Mesendoderm (in vitro differentiated cells): ENCODE data around the gene FXR2.

Experiments
- DNase-seq: peaks from one replicate; pipeline ENCODE4 v3.0.0; 2013
- H2AK5ac ChIP-seq: 2 replicates; pipeline ENCODE4 v1.6.1; 2013; ENCODE audit warnings: low read length, inconsistent platforms
- H2BK120ac ChIP-seq: 2 replicates; pipeline ENCODE4 v1.6.1; 2013; ENCODE audit warnings: low read depth, mild to moderate bottlenecking, low read length, moderate library complexity, mixed read lengths
- H2BK15ac ChIP-seq: replicated peaks from 2 replicates; pipeline ENCODE4 v1.6.1; 2013; ENCODE audit warnings: low read depth, mild to moderate bottlenecking, moderate library complexity
- H2BK5ac ChIP-seq: 2 replicates; pipeline ENCODE4 v1.6.1; 2013; ENCODE audit warnings: low read length, inconsistent platforms
- H3K18ac ChIP-seq: 2 replicates; pipeline ENCODE4 v1.6.1; 2013; ENCODE audit warnings: mild to moderate bottlenecking, low read length, mixed read lengths
- H3K23ac ChIP-seq: one replicate; pipeline ENCODE4 v1.6.1; 2013; ENCODE audit warnings: low read length
- H3K27ac ChIP-seq: 2 replicates; pipeline ENCODE4 v1.5.1; 2013; ENCODE audit warnings: low read depth, mild to moderate bottlenecking, inconsistent platforms, low read length, moderate library complexity
- H3K27me3 ChIP-seq: 2 replicates; pipeline ENCODE4 v1.6.1; 2013; ENCODE audit warnings: low read length, control low read depth, mild to moderate bottlenecking, inconsistent platforms; ENCODE audit not compliant: insufficient read depth, poor library complexity
- H3K36me3 ChIP-seq: 2 replicates; pipeline ENCODE4 v1.6.1; 2013; ENCODE audit warnings: low read length, inconsistent platforms; ENCODE audit not compliant: control insufficient read depth, insufficient read depth
- H3K4ac ChIP-seq: one replicate; pipeline ENCODE4 v1.6.1; 2013; ENCODE audit warnings: low read depth, mild to moderate bottlenecking, low read length, moderate library complexity
- H3K4me1 ChIP-seq: 2 replicates; pipeline ENCODE4 v1.6.1; 2013; ENCODE audit warnings: low read depth, low read length, inconsistent platforms; ENCODE audit not compliant: control insufficient read depth
- H3K4me2 ChIP-seq: 2 replicates; pipeline ENCODE4 v1.6.1; 2013; ENCODE audit warnings: low read length
- H3K4me3 ChIP-seq: 2 replicates; pipeline ENCODE4 v1.5.1; 2013; ENCODE audit warnings: mild to moderate bottlenecking, low read length
- H3K56ac ChIP-seq: one replicate; pipeline ENCODE4 v1.6.1; 2013; ENCODE audit warnings: low read length
- H3K79me1 ChIP-seq: 2 replicates; pipeline ENCODE4 v1.6.1; 2013; ENCODE audit warnings: low read length, inconsistent platforms
- H3K79me2 ChIP-seq: 2 replicates; pipeline ENCODE4 v1.6.1; 2013; ENCODE audit warnings: mild to moderate bottlenecking, low read length; ENCODE audit not compliant: control insufficient read depth, insufficient read depth
- H3K9ac ChIP-seq: 2 replicates; pipeline ENCODE4 v1.6.1; 2013; ENCODE audit warnings: low read length, inconsistent platforms
- H4K5ac ChIP-seq: one replicate; pipeline ENCODE4 v1.6.1; 2013; ENCODE audit warnings: low read length
- H4K8ac ChIP-seq: one replicate; pipeline ENCODE4 v1.6.1; 2013; ENCODE audit warnings: low read depth, mild to moderate bottlenecking, control low read depth, low read length, moderate library complexity
- WGBS: extraction: QIAGEN DNeasy Blood & Tissue Kit; methylation state at CpG from one replicate; pipeline ENCODE4 v1.1.7; 2013; ENCODE audit warnings: low lambda C conversion rate, missing lambda C conversion rate; ENCODE audit not compliant: insufficient coverage; ENCODE audit errors: extremely low coverage; 5-methylcytosine and 5-hydroxymethylcytosine counted together

The FXR2 gene

DNA sequence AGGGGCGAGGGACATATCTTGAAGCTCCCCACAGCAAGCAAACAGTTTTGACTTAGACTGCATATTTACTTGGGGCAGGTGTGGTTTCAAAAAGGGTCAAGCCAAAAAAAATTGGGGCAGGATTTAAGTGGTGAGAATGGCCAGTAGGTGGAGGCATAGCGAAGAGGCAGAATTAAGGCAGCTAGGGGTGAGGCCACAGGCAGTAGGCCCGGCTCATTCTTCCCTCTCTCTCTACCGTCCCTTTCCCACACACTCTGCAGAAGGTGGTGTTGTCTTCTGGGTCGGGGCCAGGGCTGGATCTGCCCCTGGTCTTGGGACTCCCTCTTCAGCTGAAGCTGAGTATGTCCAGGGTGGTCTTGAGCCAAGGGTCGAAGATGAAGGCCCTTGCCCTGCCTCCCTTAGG is 17.8 kb upstream of the FXR2 start:
- H3K4me1 ChIP-seq, result no peaks in the 10 kb centered on the region
- H3K27me3 ChIP-seq, result no peaks in the 10 kb centered on the region
- no peak overlapping the region for H3K27ac ChIP-seq
- H4K5ac ChIP-seq, result no peak overlapping the region
- no peaks in the 10 kb centered on the region for H3K36me3 ChIP-seq
- no peak overlapping the region for H2BK15ac ChIP-seq
- H3K56ac ChIP-seq, result peak overlapping the region; percentile 77
- no peak overlapping the region for H3K4ac ChIP-seq
- no peak overlapping the region for H3K4me2 ChIP-seq
- H2BK5ac ChIP-seq, result no peak overlapping the region
- H3K18ac ChIP-seq, result no peak overlapping the region
- H3K9ac ChIP-seq, result peak overlapping the region; percentile 41
- H3K4me3 ChIP-seq, result no peak overlapping the region
- no peaks in the 10 kb centered on the region for H3K79me2 ChIP-seq
- no peak overlapping the region for H2AK5ac ChIP-seq
- H4K8ac ChIP-seq, result no peak overlapping the region
- no peak overlapping the region for H2BK120ac ChIP-seq
- DNase-seq, result peak; percentile 81
- H3K23ac ChIP-seq, result no peak overlapping the region
- no peaks in the 10 kb centered on the region for H3K79me1 ChIP-seq
- WGBS, result no CpG with 5 or more reads among the region's 6 CpGs

DNA sequence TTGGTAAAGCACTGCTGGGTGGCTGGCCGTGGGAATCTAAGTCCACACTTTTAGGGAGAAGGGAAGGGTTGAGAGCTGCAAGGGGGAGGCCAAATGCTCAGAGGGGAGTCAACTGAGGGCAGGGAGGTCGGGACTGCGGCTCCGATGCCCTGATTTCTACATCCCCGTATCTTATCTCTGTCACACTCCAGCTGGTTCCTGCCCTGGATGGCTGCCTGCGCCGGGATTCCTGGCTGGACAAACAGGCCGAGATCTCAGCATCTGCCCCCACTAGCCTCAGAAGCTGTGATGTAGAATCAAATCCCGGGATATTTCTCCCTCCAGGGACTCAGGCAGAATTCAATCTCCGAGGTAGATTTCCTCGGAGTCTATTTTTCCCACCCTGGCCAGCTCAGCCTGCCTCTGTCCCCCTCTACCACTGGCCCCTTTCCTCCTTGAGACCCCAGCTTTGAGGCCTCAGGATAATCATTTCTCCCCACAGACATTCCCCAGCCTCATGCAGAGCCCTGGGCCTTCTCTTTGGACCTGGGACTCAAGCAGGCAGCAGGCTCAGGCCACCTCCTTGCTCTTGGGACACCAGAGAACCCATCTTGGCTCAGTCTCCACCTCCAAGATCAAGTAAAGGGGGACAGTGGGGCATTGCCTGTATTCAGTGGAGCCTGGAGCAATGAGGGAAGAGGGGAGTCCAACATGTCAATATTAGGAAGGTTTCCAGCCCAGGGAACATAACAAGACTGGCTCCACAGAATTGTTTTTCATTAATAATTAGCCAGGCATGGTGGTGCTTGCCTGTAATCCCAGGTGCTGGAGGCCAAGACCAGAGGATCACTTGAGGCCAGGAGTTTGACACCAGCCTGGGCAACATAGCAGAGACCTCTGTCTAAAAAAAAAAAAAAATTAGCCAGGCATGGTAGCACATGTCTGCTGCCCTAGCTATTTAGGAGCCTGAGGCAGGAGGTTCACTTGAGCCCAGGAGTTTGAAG is 17.0 kb upstream of the FXR2 start:
- no peak overlapping the region for H3K56ac ChIP-seq
- no peak overlapping the region for H3K4ac ChIP-seq
- no peaks in the 10 kb centered on the region for H3K79me1 ChIP-seq
- H4K5ac ChIP-seq, result no peak overlapping the region
- no peak overlapping the region for H3K18ac ChIP-seq
- H3K36me3 ChIP-seq, result no peaks in the 10 kb centered on the region
- no peak overlapping the region for H3K23ac ChIP-seq
- no peak overlapping the region for H3K4me3 ChIP-seq
- no peak for DNase-seq
- H3K4me2 ChIP-seq, result no peak overlapping the region
- H2BK120ac ChIP-seq, result no peak overlapping the region
- H3K9ac ChIP-seq, result no peak overlapping the region
- H4K8ac ChIP-seq, result no peak overlapping the region
- H3K4me1 ChIP-seq, result peaks cover 2% of the 10 kb centered on the region
- no peaks in the 10 kb centered on the region for H3K79me2 ChIP-seq
- H2BK15ac ChIP-seq, result no peak overlapping the region
- H2AK5ac ChIP-seq, result no peak overlapping the region
- no CpG with 5 or more reads among the region's 11 CpGs for WGBS
- no peak overlapping the region for H3K27ac ChIP-seq
- H2BK5ac ChIP-seq, result no peak overlapping the region
- H3K27me3 ChIP-seq, result no peaks in the 10 kb centered on the region

DNA sequence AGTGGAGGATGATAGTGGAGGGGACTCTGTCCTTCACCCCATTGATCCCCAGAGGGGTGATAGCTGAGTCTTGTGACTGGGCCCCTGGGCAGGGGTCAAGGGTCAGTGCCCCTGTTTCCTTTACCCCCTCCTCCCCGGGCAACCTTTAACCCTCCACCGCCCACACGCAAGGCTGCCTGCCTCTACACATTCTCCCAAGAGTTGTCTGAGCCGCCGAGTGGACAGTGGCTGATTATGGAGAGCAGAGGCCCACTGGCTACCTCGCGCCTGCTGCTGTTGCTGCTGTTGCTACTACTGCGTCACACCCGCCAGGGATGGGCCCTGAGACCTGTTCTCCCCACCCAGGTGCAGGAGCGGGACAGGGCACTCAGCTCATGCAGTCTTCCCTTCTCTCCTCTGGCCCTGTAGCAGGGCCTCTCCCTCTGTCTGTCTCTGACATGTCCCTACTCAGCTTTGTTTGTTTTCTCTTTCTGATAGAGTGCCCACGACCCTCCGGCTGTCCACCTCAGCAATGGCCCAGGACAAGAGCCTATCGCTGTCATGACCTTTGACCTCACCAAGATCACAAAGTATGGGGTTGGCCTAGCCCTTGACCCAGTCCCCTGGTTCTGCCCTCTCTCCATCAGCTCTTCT is 15.4 kb upstream of the FXR2 start, which contains the start of gene SHBG:
SHBG (plus strand) TSS at position 197 of the 633 bp plus-strand sequence; CDS start at position 235, 38 bp downstream.
- peaks cover 3% of the 10 kb centered on the region for H3K79me1 ChIP-seq
- H3K23ac ChIP-seq, result no peak within 1 kb of the TSS
- H3K18ac ChIP-seq, result no peak within 1 kb of the TSS
- H3K9ac ChIP-seq, result no peak within 1 kb of the TSS
- peaks cover 4% of the 10 kb centered on the region for H3K4me1 ChIP-seq
- no peak within 1 kb of the TSS for H2BK15ac ChIP-seq
- no CpG with 5 or more reads among the region's 13 CpGs for WGBS
- no peak within 1 kb of the TSS for H3K4me2 ChIP-seq
- no peaks in the 10 kb centered on the region for H3K36me3 ChIP-seq
- no peak for DNase-seq
- H2BK120ac ChIP-seq, result no peak within 1 kb of the TSS
- no peak within 1 kb of the TSS for H3K56ac ChIP-seq
- H3K27me3 ChIP-seq, result no peaks in the 10 kb centered on the region
- no peak within 1 kb of the TSS for H4K5ac ChIP-seq
- H4K8ac ChIP-seq, result no peak within 1 kb of the TSS
- no peak within 1 kb of the TSS for H3K4ac ChIP-seq
- H3K27ac ChIP-seq, result no peak within 1 kb of the TSS
- no peak within 1 kb of the TSS for H3K4me3 ChIP-seq
- H2BK5ac ChIP-seq, result no peak within 1 kb of the TSS
- no peak within 1 kb of the TSS for H2AK5ac ChIP-seq
- H3K79me2 ChIP-seq, result no peaks in the 10 kb centered on the region

DNA sequence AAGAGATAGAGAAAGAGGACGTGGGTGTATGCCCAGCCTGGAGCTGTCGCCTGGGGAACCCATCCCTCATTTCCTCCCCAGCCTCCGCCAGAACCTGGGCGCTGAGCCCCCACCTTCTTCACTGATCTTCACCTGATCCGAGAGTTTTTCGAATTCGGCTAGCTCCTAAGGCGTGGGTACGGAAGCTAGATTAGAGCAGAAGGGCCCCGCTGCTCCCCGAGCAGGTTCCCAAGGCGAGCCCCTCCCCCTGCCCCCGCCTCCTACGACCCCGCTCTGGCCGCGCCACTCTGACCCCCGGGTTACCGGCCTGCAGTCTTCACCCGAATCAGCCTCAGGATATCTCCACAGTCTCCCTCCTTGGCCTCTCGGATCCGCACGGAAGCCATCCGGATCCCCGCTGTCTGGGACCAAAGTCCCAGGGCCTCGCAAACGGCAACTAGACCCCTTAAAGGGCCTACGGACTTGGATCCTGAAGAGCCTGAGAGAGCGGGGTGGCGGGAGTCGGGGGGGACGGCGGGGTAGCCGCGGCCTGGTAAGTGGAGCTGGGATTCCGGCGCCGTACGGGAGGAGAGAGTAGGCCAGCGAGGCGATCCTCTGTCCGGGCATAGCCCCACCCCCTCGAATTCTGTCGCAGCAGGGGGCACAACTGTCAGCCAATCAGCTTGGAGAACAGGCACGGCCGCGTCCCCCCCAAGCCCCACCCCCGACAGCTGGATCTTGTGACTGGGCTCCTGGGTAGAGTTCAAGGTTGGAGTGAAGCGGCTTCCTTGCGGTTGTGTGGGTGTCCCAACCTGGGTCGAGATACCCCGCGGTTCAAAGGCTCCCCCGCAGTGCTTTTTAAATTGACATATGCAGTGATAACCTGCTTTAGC is 12.8 kb upstream of the FXR2 start, which contains the start of gene SAT2:
SAT2 (minus strand) TSS at position 572 of the 872 bp plus-strand sequence; CDS start at position 386, 186 bp downstream.
- Histone ChIP-seq H3K4ac (peak within 1 kb of the TSS; percentile 83), H3K79me1 (peaks cover 3% of the 10 kb centered on the region), H3K79me2 (no peaks in the 10 kb centered on the region), H3K4me2 (peak within 1 kb of the TSS; percentile 49), H2BK5ac (peak within 1 kb of the TSS; percentile 4), H4K5ac (no peak within 1 kb of the TSS), H3K56ac (peak within 1 kb of the TSS; percentile 86), H2BK15ac (no peak within 1 kb of the TSS), H3K27me3 (no peaks in the 10 kb centered on the region), H3K18ac (peak within 1 kb of the TSS; percentile 53), H3K27ac (peak within 1 kb of the TSS; percentile 46), H2AK5ac (no peak within 1 kb of the TSS), H3K36me3 (no peaks in the 10 kb centered on the region), H3K23ac (peak within 1 kb of the TSS; percentile 66), H3K9ac (peak within 1 kb of the TSS; percentile 80), H3K4me1 (peaks cover 4% of the 10 kb centered on the region), H3K4me3 (peak within 1 kb of the TSS; percentile 52), H4K8ac (no peak within 1 kb of the TSS), H2BK120ac (no peak within 1 kb of the TSS)
- no CpG with 5 or more reads among the region's 54 CpGs for WGBS
- DNase-seq, result peak; percentile 95

DNA sequence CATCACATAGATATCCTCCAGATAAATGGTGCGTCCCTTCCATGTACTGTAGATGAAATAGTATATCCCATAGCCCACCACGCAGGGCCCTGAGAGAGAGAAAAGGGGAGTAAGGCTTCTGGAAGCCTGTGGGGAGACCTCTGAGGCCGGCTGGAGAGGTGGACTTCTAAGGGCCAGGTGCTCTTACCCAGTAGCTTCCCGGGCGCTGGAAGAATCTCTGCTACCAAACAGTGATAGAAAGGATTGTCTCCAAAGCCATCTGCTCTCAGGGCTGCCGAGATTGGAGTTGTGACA is 12.2 kb upstream of the FXR2 start:
- H2BK5ac ChIP-seq, result no peak overlapping the region
- H2AK5ac ChIP-seq, result no peak overlapping the region
- no peak overlapping the region for H2BK120ac ChIP-seq
- no peaks in the 10 kb centered on the region for H3K27me3 ChIP-seq
- H3K79me2 ChIP-seq, result no peaks in the 10 kb centered on the region
- DNase-seq, result no peak
- H3K18ac ChIP-seq, result peak overlapping the region; percentile 53
- H3K79me1 ChIP-seq, result peaks cover 3% of the 10 kb centered on the region
- peak overlapping the region; percentile 83 for H3K4ac ChIP-seq
- no peaks in the 10 kb centered on the region for H3K36me3 ChIP-seq
- H4K8ac ChIP-seq, result no peak overlapping the region
- H2BK15ac ChIP-seq, result no peak overlapping the region
- peak overlapping the region; percentile 80 for H3K9ac ChIP-seq
- peak overlapping the region; percentile 45 for H3K4me2 ChIP-seq
- WGBS, result no CpG with 5 or more reads among the region's 6 CpGs
- no peak overlapping the region for H3K27ac ChIP-seq
- H3K4me3 ChIP-seq, result peak overlapping the region; percentile 52
- no peak overlapping the region for H4K5ac ChIP-seq
- no peak overlapping the region for H3K23ac ChIP-seq
- H3K56ac ChIP-seq, result peak overlapping the region; percentile 86
- peaks cover 4% of the 10 kb centered on the region for H3K4me1 ChIP-seq
